HG03039 (cell line): ENCODE data around the gene ELANE.

Experiments
- ATAC-seq: cut with Tn5 transposase; IDR thresholded peaks from one replicate; pipeline ENCODE4 v1.9.1; 2021; ENCODE audit warnings: mild to moderate bottlenecking, moderate library complexity; ENCODE audit not compliant: unreplicated experiment

Gene ELANE

DNA sequence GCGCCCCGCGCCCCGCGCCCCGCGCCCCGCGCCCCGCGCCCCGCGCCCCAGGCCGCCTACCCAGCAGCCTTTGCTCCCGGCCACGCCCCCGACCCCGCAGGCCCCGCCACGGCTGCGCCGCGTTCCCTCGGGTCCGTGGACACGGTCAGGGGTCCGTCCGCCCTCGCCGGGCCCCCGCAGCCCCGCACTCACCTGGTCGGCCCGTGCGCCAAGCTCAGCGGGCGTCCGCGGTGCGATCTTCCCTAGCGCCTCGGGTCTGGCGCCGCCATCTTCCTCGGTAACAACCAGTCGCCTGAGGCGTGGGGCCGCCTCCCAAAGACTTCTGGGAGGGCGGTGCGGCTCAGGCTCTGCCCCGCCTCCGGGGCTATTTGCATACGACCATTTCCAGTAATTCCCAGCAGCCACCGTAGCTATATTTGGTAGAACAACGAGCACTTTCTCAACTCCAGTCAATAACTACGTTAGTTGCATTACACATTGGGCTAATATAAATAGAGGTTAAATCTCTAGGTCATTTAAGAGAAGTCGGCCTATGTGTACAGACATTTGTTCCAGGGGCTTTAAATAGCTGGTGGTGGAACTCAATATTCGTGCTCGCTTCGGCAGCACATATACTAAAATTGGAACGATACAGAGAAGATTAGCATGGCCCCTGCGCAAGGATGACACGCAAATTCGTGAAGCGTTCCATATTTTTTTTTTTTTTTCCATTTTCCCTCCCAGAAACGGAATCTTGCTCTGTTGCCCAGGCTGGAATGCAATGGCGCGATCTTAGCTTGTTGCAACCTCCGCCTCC lies 41.0 kb downstream of the ELANE start, which contains the start of the genes MED16 and RNU6-9:
Gene MED16, minus strand, starts transcription at position 294 of the 796 bp plus-strand sequence. CDS start 2,056 bp downstream, outside the sequence.
Gene RNU6-9, plus strand, starts transcription at position 591 of the 796 bp plus-strand sequence.
- peak; percentile 77 for ATAC-seq

DNA sequence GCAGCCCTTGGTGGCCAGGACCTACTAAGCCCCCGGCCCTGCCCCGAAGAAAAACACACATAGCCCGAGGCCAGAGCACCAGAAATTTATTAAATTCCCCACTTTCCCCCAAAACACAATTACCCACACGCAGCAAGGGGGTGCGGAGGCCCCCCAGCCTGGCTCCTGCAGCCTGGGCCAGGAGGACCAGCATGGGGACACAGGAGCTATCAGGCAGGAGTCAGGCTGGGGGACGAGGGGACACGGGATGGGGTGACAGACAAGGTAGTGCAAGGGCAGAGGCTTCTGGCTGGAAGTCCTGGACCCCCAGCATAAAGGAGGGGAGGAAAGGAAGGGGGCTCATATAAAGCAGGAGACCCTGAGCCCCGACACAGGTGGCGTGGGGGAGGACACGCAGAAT lies 44.3 kb downstream of the ELANE start:
- no peak for ATAC-seq

DNA sequence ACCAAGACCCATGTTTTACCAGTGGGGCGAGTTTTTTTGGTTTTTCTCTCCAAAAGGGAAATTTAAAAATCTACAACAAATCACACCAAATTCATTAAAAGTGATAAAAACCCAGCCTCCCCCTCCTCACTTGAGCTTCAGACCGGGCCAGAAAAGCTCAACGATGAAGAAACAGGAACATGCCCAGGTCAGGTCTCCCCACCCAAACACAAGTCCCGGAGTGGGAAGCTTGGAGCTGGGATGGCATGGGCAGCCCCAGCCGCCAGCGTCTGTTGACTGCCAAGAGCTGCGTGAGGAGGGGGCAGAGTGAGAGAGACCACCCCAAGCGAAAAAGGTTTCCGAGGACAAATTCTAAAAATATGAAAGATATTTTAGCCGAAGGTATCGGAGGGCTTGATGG lies 44.9 kb downstream of the ELANE start:
- ATAC-seq, result no peak

DNA sequence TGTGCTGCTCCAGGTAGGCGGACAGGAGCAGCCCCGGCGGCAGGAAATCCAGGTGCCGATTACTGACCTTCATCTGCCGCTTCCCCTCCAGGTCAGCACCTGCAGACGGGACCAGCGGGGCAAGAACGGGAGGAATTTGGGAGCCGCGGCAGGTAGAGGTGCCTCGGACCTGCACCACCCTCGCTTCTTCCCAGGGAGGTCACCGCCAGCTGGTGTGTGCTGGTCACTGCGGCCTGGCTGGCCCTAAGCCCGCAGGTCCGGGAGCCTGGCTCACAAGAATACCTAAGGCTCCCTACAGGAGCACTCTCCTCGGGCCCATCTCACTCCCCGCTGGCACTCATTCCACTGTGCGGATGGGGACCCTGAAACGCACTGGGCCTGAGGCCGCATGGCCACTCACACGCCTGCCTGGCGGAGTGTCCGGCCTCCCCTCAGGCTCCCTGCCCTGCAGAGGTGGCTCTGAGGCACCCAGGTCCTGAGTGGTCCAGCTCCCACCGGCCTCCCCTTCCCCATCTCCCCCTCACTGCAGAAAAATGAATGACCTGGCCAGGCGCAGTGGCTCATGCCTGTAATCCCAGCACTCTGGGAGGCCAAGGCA lies 45.4 kb downstream of the ELANE start:
- no peak for ATAC-seq

DNA sequence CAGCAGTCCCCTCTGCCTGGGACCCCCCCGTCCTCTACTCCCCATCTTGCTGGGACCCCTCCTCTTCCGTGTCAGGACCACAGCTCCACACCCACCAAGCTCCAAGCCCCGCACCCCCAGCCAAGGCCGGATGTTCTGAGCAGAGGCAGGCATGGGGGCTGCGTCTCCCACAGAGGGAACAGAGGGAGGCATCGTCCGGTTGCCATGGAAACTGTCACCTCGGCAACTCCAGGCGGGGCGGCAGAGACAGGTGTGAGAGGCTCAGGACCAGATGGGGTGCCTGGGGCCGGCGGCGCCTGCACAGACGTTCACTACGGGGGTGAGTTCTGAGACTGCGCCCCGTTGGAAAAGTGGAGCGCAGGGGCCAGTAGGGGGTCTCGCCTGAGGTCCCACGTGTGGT lies 46.6 kb downstream of the ELANE start:
- ATAC-seq, result no peak

DNA sequence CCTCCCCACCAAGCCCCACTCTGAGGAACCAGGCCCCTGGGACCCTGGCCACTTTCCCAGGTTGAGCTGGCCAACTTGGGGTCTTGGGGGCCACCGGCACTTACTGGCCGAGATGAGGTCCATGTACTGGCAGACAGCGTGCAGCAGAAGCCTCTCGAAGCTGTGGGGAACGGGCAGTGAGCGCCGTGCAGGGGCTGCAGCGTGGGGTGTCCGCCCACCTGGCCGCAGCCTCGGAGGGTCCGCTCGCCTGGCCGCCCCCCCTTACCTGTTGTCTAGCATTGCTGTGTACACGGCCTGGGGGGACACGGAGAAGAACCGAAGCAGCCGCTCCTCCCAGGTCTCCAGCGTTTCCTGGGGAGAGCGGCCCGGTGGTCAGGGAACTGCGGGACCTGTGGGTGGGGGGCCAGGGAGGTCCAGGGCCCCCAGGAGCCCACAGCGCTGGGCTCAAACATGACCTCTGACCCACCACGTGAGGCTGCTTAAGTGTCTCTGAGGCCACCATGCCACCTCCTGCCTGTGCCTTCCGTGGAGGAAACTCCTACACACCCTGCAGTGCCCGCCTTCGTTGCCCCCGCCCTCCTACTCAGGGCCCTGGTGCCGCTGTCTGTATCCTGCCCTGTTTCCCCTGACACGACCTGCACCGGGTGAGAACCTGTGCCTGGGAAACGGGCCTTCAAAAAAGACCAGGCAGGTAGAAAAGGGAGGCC lies 47.4 kb downstream of the ELANE start:
- no peak for ATAC-seq

DNA sequence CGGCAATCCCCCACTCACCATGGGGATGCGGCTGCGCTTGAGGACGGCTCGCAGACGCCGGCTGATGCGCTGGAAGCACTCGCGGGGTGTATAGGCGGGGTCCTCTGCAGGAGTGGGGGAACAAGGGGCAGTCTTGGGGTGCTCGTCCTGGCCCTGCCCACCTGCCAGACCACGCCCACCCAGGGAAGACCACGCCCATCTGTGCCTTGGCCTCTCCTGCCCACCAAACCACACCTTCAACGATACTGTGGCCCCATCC lies 47.9 kb downstream of the ELANE start:
- no peak for ATAC-seq

DNA sequence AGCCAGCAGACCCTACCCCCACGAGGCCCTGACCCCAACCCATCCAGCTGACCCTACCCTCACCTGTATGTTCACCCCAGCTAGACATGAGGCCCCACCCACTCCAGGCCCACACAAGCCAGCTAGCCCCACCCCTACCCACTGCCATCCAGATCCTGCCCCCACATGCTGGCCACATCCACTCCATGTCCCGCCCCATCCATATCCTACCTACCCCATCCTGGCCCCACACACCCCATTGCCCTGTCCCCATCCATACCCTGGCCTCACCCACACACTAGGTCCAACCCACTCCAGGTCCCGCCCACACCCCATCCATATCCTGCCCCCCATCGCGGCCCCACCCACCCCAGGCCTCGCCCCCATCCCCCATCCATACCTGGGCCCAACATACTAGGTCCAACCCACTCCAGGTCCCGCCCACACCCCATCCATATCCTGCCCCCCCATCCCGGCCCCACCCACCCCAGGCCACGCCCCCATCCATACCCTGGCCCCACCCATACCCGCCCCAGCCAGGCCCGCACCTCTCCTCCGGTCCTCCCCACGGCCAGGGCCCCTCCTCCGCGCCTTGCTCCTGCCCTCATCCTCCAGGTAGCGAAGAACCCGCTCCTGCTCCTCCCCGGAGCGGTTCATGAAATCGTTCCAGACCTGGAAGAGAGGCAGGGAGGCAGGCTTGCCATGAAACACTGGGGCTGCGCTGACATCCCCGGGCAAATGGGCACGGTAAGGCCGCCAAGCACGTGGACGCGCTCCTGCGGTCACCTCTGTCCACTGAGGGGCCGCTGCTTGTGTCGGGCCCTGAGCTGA lies 48.4 kb downstream of the ELANE start:
- no peak for ATAC-seq

DNA sequence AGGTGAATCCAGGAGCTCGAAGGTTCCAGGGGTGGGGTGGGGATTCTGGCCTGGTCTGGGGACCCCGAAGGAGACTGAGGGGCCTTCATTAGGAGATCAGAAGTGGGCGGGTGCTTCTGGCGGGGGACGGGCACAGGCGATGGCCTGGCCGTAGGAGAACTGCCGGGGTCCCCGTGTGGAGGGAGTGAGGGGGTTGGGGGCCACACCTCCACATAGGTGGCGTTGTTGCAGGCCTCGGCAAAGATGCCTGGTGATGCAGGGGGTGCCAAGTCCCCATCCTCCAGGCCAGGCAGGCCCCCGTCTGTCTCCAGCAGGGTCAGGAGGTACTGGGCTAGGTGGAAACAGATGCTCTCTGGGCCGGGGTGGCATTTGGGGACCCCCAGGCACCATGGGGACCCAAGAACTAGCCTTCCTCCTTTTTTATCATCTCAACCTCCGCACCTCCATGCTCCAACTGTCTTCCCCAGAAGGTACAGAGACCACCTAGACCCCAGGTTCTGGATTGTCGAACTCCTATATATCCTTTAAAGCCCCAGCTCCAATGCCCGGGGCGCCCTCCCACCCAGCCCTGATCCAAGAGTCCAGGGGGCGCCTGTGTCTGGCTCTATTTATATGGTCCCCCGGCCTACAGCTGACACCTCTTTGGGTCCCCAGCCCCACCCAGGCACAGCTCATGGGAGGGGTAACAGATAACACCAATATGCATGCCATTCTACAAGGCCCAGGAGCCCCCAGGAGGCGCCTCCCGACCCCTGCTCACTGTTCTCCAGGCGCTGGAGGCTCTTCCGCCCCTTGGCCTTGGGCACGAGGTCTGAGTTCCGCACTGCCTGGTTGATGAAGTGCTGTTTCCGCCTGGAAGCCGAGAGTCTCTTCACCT lies 49.4 kb downstream of the ELANE start:
- no peak for ATAC-seq

DNA sequence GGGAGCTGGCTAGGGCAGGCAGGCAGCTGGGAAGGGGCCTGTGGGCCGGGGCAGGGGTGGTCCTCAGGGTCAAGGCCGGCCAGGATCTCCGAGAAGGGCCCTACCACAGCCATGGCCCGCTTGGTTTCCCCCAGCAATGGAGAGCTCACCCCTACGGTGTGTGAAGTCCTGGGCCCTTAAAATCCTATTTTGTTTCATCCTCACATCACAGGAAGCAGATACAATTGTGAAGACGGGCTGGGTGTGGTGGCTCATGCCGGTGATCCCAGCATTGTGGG lies 49.9 kb downstream of the ELANE start:
- no peak for ATAC-seq

DNA sequence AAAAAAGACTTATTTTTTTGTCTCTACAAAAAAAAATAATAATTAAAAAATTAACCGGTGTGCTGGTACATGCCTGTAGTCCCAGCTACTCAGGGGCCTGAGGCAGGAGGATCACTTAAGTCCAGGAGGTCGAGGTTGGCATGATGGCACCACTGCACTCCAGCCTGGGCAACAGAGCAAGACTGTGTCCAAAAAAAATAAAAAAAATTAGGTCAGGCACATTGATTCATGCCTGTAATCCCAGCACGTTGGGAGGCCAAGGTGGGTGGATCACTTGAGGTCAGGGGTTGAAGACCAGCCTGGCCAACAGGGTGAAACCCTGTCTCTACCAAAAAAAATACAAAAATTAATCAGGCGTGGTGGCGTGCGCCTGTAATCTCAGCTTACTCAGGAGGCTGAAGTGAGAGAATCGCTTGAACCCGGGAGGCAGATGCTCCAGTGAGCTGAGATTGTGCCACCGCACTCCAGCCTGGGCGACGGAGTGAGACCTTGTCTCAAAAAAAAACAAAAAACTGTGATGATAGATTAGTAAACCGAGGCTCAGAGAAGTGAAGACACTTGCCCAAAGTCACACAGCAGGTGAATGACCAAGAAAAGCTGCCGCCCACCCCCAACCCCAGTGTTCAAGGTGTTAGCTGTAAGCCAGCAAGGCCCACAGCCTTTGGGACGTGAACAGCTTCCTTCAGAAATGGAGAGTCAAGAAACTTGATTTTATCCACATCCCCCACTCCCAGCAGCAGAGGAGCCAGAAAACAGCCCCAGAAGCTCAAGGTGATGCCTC lies 50.5 kb downstream of the ELANE start:
- ATAC-seq, result no peak

DNA sequence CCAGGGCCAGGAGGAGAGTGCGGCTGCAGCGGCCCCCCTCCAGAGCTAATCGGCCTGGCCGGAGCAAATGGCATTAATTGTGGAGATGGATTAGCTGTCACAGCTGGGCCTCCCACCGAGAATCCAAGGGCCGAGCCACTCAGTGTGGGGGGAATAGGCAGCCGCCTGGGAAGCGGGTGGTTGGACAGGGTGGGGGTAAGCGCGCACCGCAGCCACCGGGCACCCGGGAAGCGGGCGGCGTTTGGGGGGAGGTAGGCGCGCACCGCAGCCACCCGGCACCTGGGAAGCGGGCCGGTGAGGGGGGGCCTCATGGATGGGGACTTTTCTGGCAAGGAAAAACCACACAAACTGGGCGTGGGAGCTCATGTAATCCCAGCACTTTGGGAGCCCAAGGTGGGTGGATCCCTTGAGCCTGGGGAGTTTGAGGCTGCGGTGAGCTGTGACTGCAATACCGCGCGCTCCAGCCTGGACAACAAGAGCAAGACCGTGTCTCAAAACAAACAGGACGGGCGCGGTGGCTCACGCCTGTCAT lies 51.2 kb downstream of the ELANE start:
- ATAC-seq, result no peak

DNA sequence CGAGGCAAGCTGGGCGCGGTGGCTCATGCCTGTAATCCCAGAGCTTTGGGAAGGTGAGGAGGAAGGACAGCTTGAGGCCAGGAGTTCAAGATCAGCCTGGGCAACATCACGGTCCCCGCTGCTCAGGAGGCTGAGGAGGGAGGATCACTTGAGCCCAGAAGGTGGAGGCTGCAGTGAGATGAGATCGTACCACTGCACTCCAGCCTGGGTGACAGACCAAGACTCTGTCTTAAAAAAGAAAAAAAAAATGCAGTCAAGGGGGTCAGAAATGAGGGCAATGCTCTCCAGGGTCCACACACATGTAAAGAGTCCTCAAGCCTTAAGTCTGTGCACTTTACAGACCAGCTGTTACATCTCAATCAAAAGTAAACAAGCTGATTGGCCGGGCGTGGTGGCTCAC lies 52.4 kb downstream of the ELANE start:
- no peak for ATAC-seq
